Liver (tissue), 9 donors: Measurements from ENCODE around the gene MYOCOS. TPM values are rescaled to one million over a fixed set of nuclear protein-coding genes. Genes with fewer than 3 reads are reported as not detected.

Source experiments
- DNase-seq: peaks from one replicate; pipeline ENCODE4 v3.0.0-alpha.2; 2017; ENCODE audit warnings: low spot score
- H3K27ac ChIP-seq, 2 donors: one replicate each; pipeline ENCODE4 v1.7.0; 2013; ENCODE audit warnings: inconsistent platforms in 2 of 2, low read length in 2 of 2, control low read depth in 1 of 2, low read depth in 1 of 2, mild to moderate bottlenecking in 1 of 2
- H3K27me3 ChIP-seq, 4 donors: one replicate each; pipeline versions ENCODE4 v1.6.1 to v1.7.0; 2013; ENCODE audit warnings: low read length in 3 of 4, inconsistent platforms in 1 of 4, mild to moderate bottlenecking in 1 of 4, moderate library complexity in 1 of 4; ENCODE audit not compliant: control insufficient read depth in 4 of 4, insufficient read depth in 4 of 4
- H3K36me3 ChIP-seq, 4 donors: one replicate each; pipeline versions ENCODE4 v1.6.1 to v1.7.0; 2013; ENCODE audit warnings: low read length in 3 of 4, mild to moderate bottlenecking in 3 of 4, low read depth in 1 of 4, moderate library complexity in 1 of 4; ENCODE audit not compliant: control insufficient read depth in 4 of 4, insufficient read depth in 3 of 4
- H3K4me1 ChIP-seq, 4 donors: one replicate each; pipeline versions ENCODE4 v1.6.1 to v1.7.0; 2013; ENCODE audit warnings: low read length in 3 of 4, mild to moderate bottlenecking in 3 of 4, moderate library complexity in 1 of 4; ENCODE audit not compliant: control insufficient read depth in 4 of 4, insufficient read depth in 4 of 4
- H3K4me3 ChIP-seq, 3 donors: one replicate each; pipeline versions ENCODE4 v1.6.1 to v1.7.0; 2013; ENCODE audit warnings: low read length in 3 of 3, control low read depth in 1 of 3, low read depth in 1 of 3, mild to moderate bottlenecking in 1 of 3
- H3K9ac ChIP-seq, 2 donors: one replicate each; pipeline ENCODE4 v1.7.0; 2013; ENCODE audit warnings: low read length in 2 of 2, mild to moderate bottlenecking in 2 of 2, moderate library complexity in 2 of 2, control low read depth in 1 of 2, low read depth in 1 of 2
- H3K9me3 ChIP-seq, 4 donors: one replicate each; pipeline versions ENCODE4 v1.6.1 to v1.7.0; 2013; ENCODE audit warnings: low read length in 3 of 4; ENCODE audit not compliant: control insufficient read depth in 4 of 4
- ATF3 ChIP-seq: IDR thresholded peaks from 2 replicates; pipeline ENCODE4 v1.6.1; 2016; ENCODE audit warnings: antibody characterized with exemption
- CTCF ChIP-seq: fragments of 150-350 bp; IDR thresholded peaks from 2 replicates; pipeline ENCODE4 v1.5.1; 2017; ENCODE audit warnings: improper control_type of control experiment, low read depth, low read length; ENCODE audit not compliant: missing input control
- EGR1 ChIP-seq, 2 donors: IDR thresholded peaks; 2 replicates each; pipeline ENCODE4 v1.6.1; 2016 to 2018; ENCODE audit warnings: antibody characterized with exemption in 2 of 2, low read depth in 2 of 2
- GABPA ChIP-seq, 2 donors: IDR thresholded peaks in 1 of 2; conservative IDR thresholded peaks in 1 of 2; 2 replicates each; pipeline ENCODE4 v1.6.1; 2016; ENCODE audit warnings: antibody characterized with exemption in 2 of 2, mild to moderate bottlenecking in 1 of 2, moderate library complexity in 1 of 2
- MAX ChIP-seq: IDR thresholded peaks from 2 replicates; pipeline ENCODE4 v1.6.1; 2016; ENCODE audit warnings: antibody characterized with exemption
- NR2F2 ChIP-seq: IDR thresholded peaks from 2 replicates; pipeline ENCODE4 v1.6.1; 2016; ENCODE audit warnings: antibody characterized with exemption
- RAD21 ChIP-seq, 2 donors: IDR thresholded peaks; 2 replicates each; pipeline ENCODE4 v1.6.1; 2016; ENCODE audit warnings: antibody characterized with exemption in 2 of 2, mild to moderate bottlenecking in 2 of 2
- RXRA ChIP-seq, 2 donors: IDR thresholded peaks; 2 replicates each; pipeline ENCODE4 v1.6.1; 2017 to 2018; ENCODE audit warnings: antibody characterized with exemption in 2 of 2, mild to moderate bottlenecking in 1 of 2
- SP1 ChIP-seq: IDR thresholded peaks from 2 replicates; pipeline ENCODE4 v1.6.1; 2018; ENCODE audit warnings: antibody characterized with exemption, mild to moderate bottlenecking
- TAF1 ChIP-seq: conservative IDR thresholded peaks from 2 replicates; pipeline ENCODE4 v1.6.1; 2016; ENCODE audit warnings: antibody characterized with exemption, mild to moderate bottlenecking
- YY1 ChIP-seq: IDR thresholded peaks from 2 replicates; pipeline ENCODE4 v1.6.1; 2016; ENCODE audit warnings: antibody characterized with exemption, mild to moderate bottlenecking
- ZBTB33 ChIP-seq: IDR thresholded peaks from 2 replicates; pipeline ENCODE4 v1.6.1; 2016; ENCODE audit warnings: antibody characterized with exemption
- WGBS: extraction: QIAGEN DNeasy Blood & Tissue Kit; methylation state at CpG from one replicate; pipeline ENCODE4 v1.1.7; 2013; 5-methylcytosine and 5-hydroxymethylcytosine counted together
- polyA plus RNA-seq, 2 donors: library from polyadenylated mRNA; stranded (reverse) in 1 of 2; unstranded in 1 of 2; fragments of 200-250 nt in 1 of 2; fragments of >200 nt in 1 of 2; fragmentation: Nextera tagmentation in 1 of 2; extraction: Ambion mirVana in 1 of 2; gene quantifications; one replicate each; pipeline versions ENCODE4 v1.2.1 to v1.2.3, GENCODE V29; 2013 to 2015
- total RNA-seq, 2 donors: library from RNA; depleted of rRNA; stranded (reverse); fragments of >200 nt; gene quantifications; one replicate each; pipeline ENCODE4 v1.2.3, GENCODE V29; 2014
- donor health status: healthy.
- donor health status: healthy.
- donor health status: healthy.
- donor health status: healthy.
- donor health status: healthy.

MYOCOS gene
- total and polyA plus RNA-seq, 4 donors = 0.08 TPM; not detected in 3

- Histone ChIP-seq H3K9ac (peak overlapping the region in 1 of 2 donors; percentile 92), H3K36me3 (no peaks in the 10 kb centered on the region), H3K9me3 (no peaks in the 10 kb centered on the region), H3K4me3 (no peak overlapping the region), H3K27ac (peak overlapping the region; percentile 85 to 94), H3K4me1 (peaks cover 4 to 19% (median 15%) of the 10 kb centered on the region in 4 donors), H3K27me3 (no peaks in the 10 kb centered on the region)
- no peak for DNase-seq
- TF ChIP-seq RAD21 (IDR thresholded peaks at IDR 0.05) = peak in 1 of 2 donors; percentile 21
- TF ChIP-seq MAX = no peak
- TF ChIP-seq EGR1 (IDR thresholded peaks at IDR 0.05; ENCODE audit: low read depth in 2 of 2) = no peak
- no peak for TF ChIP-seq TAF1
- TF ChIP-seq SP1 = peak; percentile 77
- peak; percentile 82 to 83 for TF ChIP-seq RXRA (IDR thresholded peaks at IDR 0.05)
- peak; percentile 24 for TF ChIP-seq YY1
- no peak for TF ChIP-seq ATF3
- TF ChIP-seq NR2F2 = no peak
- WGBS = 29% methylated on average over 8 of the region's 8 CpGs
Measured at GRCh38 chr1:171654201-171654941, 32.3 kb downstream of the MYOCOS start.

- DNase-seq = peak; percentile 86
- TF ChIP-seq ZBTB33 = no peak
- TF ChIP-seq TAF1 = no peak
- TF ChIP-seq NR2F2 = peak; percentile 93
- TF ChIP-seq RAD21 (IDR thresholded peaks at IDR 0.05) = peak in 1 of 2 donors; percentile 51
- peak; percentile 25 for TF ChIP-seq CTCF
- TF ChIP-seq GABPA (IDR thresholded peaks at IDR 0.05 in 1 of 2, conservative IDR thresholded peaks at IDR 0.05 in 1 of 2) = no peak
- TF ChIP-seq SP1 = peak; percentile 31
- Histone ChIP-seq H3K4me3 (no peak overlapping the region), H3K4me1 (peaks cover 4 to 19% (median 15%) of the 10 kb centered on the region in 4 donors), H3K9me3 (no peaks in the 10 kb centered on the region), H3K27ac (peak overlapping the region; percentile 85 to 94), H3K9ac (no peak overlapping the region), H3K27me3 (no peaks in the 10 kb centered on the region), H3K36me3 (no peaks in the 10 kb centered on the region)
- WGBS = 58% methylated on average over 24 of the region's 24 CpGs
Measured at GRCh38 chr1:171654942-171655745, 33.1 kb downstream of the MYOCOS start.
